NCI-H2227 (cell line): ENCODE measurements around the gene UCK2.

Source experiments
- DNase-seq: peaks from one replicate; lab custom pipeline; 2025; ENCODE audit not compliant: unreplicated experiment; lab: John Stamatoyannopoulos, UW

UCK2 gene

DNA sequence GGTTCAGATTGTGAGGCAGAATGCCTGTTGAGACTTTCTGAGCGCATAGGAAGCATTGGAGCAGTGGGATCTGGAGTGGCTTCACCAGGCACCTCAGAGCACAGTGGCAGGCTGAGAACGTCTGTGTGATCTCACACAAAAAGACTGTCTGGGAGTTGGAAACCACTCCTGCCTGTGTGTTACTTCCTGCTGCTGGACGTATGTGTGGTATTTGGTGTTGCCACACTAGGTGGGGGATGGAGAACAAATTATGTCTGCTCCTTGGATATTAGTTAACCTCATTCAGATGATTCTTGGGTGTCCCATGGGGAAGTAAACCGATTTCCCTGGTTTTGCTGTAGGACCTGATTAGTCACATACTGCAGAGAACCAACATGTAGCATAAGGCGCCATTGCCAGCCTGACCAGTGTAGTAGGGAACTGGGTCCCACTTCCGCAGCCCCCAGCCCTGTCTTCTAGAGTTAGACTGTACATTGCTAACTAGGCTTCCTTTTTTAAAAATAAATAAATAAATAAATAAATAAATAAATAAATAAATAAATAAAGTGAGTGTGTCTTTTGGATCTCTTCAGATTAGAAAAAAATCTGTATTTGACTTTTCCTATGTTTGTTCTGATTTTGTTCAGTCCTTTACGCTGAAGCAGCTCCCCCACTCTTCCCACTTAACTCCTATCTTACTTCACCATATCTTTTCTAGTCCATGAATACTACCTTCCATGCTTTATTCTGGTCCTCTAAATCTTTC, 26.9 kb downstream of the UCK2 start:
- DNase-seq: no peak

DNA sequence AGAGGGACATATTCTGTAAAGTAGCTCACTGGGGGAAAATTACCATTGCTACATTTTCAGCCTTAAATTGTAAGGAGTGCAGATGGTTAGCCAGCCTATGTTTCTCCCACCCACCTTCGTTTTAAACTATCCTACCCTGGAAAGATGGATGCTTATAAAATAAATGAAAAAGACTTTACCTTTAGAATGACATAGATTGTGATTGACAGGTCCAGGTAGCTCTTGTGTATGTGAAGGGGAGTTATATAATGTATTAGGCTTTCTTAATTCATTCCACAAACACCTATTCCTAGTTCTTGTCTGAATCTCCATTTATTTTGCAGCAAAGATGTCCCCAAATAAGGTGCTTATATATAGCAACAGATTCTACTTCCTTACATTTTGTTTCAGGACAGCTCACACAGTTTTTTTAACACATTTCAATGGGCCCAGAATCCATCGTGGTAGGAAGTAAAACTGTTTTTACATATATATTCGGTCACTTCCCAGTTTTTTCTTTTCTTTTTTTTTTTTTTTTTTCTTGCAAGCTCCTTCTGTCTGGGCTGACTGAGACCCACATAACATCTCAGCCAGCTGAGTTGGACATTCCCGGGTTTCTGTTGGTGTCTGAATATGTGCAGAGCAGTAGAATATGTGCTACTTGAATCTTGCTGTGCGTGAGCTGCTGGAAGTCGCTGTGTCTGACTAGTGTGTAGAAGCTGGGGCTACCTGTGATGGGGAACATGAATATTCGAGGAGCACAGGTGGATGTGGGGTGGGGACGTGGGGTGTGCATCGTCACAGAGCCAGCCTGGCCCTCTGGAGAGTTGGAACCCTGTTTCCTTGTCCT, 27.8 kb downstream of the UCK2 start:
- no peak for DNase-seq

GRCh38 chr1:165856021-165856420, 28.6 kb downstream of the UCK2 start:
- no peak for DNase-seq

DNA sequence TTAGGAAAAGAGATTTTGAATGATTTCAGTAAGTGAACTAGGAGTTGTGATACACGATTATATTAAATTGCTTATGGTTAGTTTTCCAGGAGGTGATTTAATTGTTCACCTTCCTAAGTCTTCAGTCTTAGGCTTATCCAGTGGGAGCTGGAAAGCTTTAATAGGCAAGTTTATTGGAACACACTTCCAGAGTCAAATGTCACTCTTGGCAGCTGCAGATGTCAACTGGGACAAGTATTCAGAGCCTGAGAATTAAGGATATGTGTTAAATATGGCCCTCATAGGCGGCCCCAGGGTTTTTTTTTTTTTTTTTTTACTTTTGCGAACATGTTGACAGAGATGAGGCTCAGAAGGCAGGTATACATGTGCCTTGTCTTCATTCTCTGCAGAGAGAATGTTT, 29.2 kb downstream of the UCK2 start:
- DNase-seq: no peak

DNA sequence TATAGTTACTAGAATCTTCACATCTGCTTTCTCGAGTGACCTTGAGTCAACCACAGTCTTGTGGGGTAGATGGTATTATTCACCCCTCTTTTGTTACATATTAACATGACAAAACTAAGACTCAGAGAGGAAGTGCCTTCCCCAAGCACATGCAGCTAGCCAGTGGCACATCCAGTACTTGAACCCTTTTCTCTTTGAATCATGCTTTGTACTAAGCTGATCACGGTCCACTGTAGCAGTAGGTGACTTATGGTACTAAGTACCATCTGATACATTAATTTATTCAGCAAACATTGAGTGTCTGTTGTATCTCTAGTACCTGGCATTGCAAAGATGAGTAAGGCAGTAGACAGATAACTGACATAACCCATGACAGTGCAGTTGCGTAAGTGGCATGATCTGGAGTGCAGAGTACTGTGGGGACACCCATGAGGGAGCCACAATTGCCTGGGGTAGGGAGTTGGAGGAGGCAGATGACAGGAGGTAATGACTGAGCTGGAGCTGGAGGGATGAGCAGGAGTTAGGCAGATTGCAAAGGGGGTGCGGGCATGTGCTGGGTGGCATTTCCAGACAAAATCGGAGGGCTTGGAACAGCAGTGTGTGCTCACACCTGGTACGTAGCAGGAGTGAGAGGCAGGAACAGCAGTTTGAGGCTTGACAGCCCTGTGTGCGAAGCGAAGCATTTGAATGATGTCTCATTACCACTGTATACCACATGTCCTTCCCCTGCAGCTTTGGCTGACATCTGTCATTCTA, 29.8 kb downstream of the UCK2 start:
- no peak for DNase-seq

GRCh38 chr1:165858364-165858823, 31.0 kb downstream of the UCK2 start:
- DNase-seq: no peak

GRCh38 chr1:165858967-165859845, 31.8 kb downstream of the UCK2 start:
- DNase-seq: no peak

DNA sequence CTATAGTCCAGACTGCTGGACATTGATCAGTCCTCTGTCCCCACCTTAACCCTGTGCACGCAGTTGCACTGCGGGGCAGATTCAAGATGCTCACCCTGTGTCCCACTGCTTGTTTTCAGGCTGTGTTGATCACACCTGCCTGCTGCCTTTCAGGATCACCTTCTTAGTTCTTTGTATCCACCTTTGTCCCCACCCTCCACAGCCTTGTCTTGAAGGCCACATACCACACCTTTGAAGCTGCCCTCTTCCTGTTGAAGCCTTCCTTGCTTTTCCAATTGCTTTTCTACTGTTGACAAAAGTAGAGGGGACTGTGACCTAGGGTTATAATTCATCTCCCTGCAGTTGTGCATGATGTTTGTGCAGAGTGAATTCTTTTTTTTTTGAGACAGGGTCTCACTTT, 32.7 kb downstream of the UCK2 start:
- no peak for DNase-seq

DNA sequence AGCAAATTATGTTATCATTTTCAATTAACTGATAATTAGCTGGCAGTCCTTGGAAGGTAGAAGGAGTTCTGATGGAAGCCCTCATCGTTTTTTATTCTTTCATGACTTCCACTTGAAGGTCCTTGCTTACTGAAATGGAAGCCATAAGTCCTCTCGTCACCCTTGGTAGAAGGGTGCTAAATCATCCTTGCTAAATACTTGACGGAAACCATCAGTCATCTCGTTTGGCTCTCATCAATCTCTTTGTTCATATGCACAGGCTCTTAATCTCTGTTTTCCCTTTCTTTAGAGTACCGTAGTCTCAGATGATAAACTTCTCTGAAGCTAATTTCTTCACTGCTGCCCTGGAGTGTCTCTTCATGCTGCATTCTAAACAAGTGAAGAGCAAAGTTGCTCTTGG, 34.5 kb downstream of the UCK2 start:
- no peak for DNase-seq

- no peak for DNase-seq
These were observed 35.0 kb downstream of the UCK2 start for GRCh38 chr1:165862448-165862847.

GRCh38 chr1:165863346-165863745, 35.9 kb downstream of the UCK2 start:
- no peak for DNase-seq

DNA sequence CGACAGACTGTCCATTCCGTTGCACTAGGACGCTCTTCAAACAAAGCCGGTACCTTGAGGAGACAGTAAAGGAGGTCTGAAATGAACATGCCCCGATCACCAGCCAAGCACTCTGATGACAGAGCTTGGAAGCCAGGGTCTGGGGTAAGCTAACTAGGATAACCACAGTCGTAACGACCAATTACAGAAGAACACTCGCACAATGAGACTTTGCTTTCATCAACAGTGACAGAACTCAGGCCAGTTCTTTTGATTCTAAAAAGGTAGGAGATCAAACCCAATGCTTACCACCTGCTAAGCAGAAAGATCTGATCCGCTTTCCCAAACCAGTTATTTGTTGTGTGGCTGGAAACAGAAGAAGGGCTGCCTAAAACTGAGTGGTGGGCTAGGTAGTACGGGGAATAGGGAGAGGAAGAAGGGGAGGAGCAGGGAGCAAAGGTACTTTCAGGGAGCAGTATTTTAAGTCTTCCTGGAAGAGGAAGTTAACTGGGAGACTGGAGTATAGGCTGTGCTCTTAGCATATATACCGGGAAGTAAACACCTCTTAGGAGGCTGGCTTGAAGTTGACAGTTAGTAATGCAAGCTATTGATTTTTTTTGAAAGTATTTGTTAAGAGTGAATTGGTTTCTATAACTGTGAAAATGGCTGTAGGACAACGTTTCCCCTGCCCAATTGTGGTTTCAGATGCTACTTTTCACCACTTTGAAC, 38.4 kb downstream of the UCK2 start:
- DNase-seq: no peak

DNA sequence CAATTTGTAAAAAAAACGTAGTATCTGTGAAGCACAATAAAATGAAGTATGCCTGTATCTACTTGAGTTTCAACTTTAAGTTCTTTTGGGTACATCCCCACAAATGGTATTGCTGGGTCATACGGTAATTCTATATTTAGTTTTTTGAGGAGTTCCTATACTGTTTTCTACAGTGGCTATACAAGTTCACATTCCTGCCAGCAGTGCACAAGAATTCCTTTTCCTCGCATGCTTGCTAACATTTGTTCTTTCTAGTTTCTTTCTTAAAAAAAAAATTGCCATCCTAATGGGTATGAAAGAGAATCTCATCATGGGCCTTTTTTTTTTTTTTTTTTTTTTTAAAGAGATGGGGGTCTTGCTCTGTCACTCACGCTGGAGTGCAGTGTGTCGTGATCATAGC, 41.9 kb downstream of the UCK2 start:
- DNase-seq: no peak

DNA sequence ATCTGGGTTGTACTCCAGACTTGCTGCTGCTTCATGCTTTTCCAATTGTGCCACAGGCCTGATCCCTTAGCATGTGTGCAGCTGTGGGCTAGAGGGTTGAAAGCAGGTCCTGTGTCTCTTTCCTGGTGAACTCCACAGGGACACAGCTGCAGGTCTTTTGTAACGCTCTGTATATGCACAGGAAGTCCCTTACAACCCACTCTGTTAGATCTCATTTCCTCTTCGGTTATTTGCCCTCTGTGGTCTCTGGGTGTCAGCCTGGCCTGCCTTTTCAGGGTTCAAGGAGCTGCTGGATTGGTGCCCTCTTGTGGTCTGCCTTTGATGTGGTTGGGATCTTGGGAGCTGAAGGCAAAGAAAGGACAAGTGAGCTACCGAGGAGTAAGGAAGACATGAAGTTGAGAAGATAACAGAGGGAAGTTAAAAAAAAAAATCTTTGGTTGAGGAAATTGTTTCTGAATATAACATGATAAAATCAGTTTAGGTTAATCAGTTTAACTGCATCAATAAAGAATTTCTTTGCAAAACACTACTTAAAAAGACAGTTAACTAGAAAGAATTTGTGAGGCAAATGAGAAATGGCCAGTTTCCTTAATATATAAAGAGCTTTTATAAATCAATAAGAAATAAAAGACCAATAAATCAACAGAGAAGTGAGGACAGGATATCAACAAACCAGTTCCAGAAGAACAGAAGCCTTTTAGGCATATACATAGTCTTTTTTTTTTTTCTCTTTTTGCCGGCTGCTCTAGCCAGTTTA, 44.1 kb downstream of the UCK2 start:
- no peak for DNase-seq

GRCh38 chr1:165873481-165873880, 46.1 kb downstream of the UCK2 start:
- no peak for DNase-seq

DNA sequence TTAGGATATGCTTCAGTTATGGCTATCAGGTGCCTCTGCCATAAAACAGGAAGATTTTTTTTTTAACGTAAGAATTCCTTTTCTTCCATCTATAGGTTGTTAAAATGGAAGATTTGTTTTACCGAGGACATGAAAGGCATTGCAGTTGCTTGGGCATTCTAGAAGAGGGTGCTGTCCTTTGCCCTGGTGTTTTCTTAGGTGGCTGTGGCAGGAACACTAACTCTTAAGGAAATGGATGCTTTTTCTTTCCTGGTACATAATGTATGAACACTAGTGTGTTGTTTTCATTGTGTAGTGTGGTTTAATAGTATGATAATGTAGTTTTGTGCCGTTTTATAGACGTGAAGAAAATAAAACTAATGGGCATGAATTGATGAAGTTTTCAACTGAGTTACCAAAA, 47.2 kb downstream of the UCK2 start:
- no peak for DNase-seq

DNA sequence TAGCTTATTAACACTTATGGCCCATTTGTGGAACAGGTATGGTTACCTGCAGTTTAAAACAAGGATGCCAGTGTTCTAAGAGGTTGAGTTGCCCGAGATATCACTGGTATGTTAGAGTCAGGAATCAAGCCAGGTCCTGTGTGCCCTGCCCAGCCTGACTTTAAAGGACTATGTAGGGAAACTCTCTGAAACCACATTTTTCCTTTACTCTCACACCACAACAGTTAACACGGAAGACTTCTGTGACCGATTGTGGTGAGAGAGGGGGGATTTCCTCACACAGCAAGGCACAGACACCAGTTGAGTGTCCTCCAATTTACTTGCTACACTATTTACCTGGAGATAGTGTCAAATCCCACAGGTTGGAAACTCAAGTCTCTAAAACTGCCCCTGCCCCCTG, 47.8 kb downstream of the UCK2 start:
- no peak for DNase-seq

GRCh38 chr1:165875604-165876003, 48.2 kb downstream of the UCK2 start:
- no peak for DNase-seq

DNA sequence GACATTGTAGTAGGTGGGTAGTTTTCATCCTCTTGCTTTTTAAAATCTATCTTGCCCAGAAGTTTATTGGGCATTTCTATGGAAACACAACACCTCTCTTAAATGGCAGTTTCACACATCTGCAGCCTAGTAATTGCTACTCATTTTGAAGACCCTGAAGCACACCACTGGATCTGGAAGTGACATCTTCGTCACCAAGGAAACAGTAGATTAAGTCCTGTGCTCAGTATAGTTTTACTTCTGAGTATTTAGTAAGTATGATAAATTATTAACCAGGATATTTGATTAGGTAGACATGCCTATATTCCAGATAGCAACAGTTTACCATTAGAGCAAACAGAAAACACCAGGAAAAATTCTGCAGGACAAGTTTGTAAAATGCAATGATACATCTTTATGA, 48.7 kb downstream of the UCK2 start:
- no peak for DNase-seq
